Measurements from ENCODE around the gene CFD.

- TF ChIP-seq CTCF (IDR thresholded peaks at IDR 0.05) (no peak), EZH2phosphoT487 (IDR thresholded peaks at IDR 0.05) (no peak), EZH2 (IDR thresholded peaks at IDR 0.05) (no peak)
Measured at GRCh38 chr19:861141-861755, 1.8 kb downstream of the CFD start.
